OCI-LY1 (cell line): Measurements from ENCODE around the gene EHBP1L1.

Source experiments
- H2AFZ ChIP-seq: fragments of 200-600 bp; sonication (generic), shearing (Covaris generic); 2 replicates; pipeline ENCODE4 v1.6.0; 2014; ENCODE audit warnings: antibody characterized with exemption, mild to moderate bottlenecking, low read length
- H3F3A ChIP-seq: fragments of 200-600 bp; sonication (generic), shearing (Covaris generic); 2 replicates; pipeline ENCODE4 v1.6.0; 2014; ENCODE audit warnings: mild to moderate bottlenecking, antibody characterized with exemption, low read length, moderate library complexity; ENCODE audit not compliant: insufficient read depth
- H3K27ac ChIP-seq: fragments of 200-600 bp; sonication (generic); 2 replicates; pipeline ENCODE4 v1.5.1; 2014; ENCODE audit warnings: low read length, mixed run types, mild to moderate bottlenecking, low read depth; ENCODE audit not compliant: poor library complexity, severe bottlenecking
- H3K27me3 ChIP-seq: fragments of 200-600 bp; sonication (generic); 2 replicates; pipeline ENCODE4 v1.6.0; 2014; ENCODE audit warnings: antibody characterized with exemption, mild to moderate bottlenecking, low read length, moderate library complexity; ENCODE audit not compliant: insufficient read depth
- H3K36me3 ChIP-seq: fragments of 200-600 bp; sonication (generic); 2 replicates; pipeline ENCODE4 v1.6.1; 2014; ENCODE audit warnings: mild to moderate bottlenecking, antibody characterized with exemption, low read length, moderate library complexity, mixed read lengths; ENCODE audit not compliant: insufficient read depth
- H3K4me1 ChIP-seq: fragments of 200-600 bp; sonication (generic); 2 replicates; pipeline ENCODE4 v1.5.1; 2014; ENCODE audit warnings: mild to moderate bottlenecking, low read length, moderate library complexity; ENCODE audit not compliant: insufficient read depth, severe bottlenecking
- H3K4me2 ChIP-seq: fragments of 200-600 bp; sonication (generic), shearing (Covaris generic); 2 replicates; pipeline ENCODE4 v1.6.1; 2014; ENCODE audit warnings: low read length
- H3K4me3 ChIP-seq: fragments of 200-600 bp; sonication (generic); 2 replicates; pipeline ENCODE4 v1.5.1; 2014; ENCODE audit warnings: low read length, low read depth, mild to moderate bottlenecking, mixed read lengths; ENCODE audit not compliant: poor library complexity, severe bottlenecking
- H3K79me2 ChIP-seq: fragments of 200-600 bp; shearing (Covaris generic); 2 replicates; pipeline ENCODE4 v1.6.1; 2016; ENCODE audit warnings: mixed run types, low read length, mixed read lengths; ENCODE audit not compliant: insufficient read depth
- H3K9ac ChIP-seq: fragments of 200-600 bp; sonication (generic), shearing (Covaris generic); 2 replicates; pipeline ENCODE4 v1.6.1; 2014; ENCODE audit warnings: mild to moderate bottlenecking, low read length, mixed read lengths
- H3K9me2 ChIP-seq: fragments of 200-600 bp; sonication (generic), shearing (Covaris generic); 2 replicates; pipeline ENCODE4 v1.6.1; 2014; ENCODE audit warnings: low read depth, mild to moderate bottlenecking, low read length, mixed read lengths
- H3K9me3 ChIP-seq: fragments of 200-600 bp; shearing (Covaris generic); 2 replicates; pipeline ENCODE4 v1.6.1; 2014; ENCODE audit warnings: low read length, mixed read lengths
- H4K20me1 ChIP-seq: fragments of 200-600 bp; sonication (generic), shearing (Covaris generic); 2 replicates; pipeline ENCODE4 v1.6.0; 2016; ENCODE audit warnings: mild to moderate bottlenecking, low read length; ENCODE audit not compliant: insufficient read depth
- EZH2 ChIP-seq: fragments of 200-600 bp; sonication (generic), shearing (Covaris generic); IDR thresholded peaks from 2 replicates; pipeline ENCODE4 v1.8.0; 2017; ENCODE audit warnings: borderline replicate concordance, mixed run types, mild to moderate bottlenecking, antibody characterized with exemption, low read length, moderate library complexity, mixed read lengths
- TF ChIP-seq, protein P1 (sequence below): fragments of 200-600 bp; sonication (generic), shearing (Covaris generic); IDR thresholded peaks from 2 replicates; pipeline ENCODE4 v1.5.1; 2017; ENCODE audit warnings: mild to moderate bottlenecking, antibody characterized with exemption, low read length, moderate library complexity, mixed read lengths

EHBP1L1 gene

DNA sequence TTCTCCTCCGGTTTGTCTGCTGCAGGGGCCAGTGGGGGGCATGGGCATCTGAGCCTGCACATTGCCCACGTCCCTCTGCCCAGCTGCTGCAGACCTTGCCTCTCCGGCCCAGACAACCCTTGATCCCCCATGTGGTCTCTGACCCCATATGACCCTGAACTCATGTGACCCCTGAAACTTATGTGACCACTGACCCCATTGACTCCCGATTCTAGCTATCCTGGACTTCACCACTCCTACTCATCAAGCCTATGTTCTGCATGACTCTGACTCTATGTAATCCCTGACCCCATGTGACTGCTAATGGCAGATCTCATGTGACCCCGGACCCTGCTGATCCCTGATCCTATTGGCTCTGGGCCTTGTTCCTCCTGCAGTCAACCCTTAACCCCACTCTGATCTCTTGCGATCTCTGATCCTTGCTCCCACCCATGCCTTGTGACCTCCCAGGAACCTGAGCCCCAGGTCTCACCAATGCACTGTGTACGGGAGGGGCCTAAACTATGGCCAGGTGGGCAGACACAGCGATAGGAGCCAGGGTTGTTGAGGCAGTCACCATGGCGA, 23.4 kb upstream of the EHBP1L1 start:
- Histone ChIP-seq H3K4me3 (no peak overlapping the region), H4K20me1 (no peaks in the 10 kb centered on the region), H3K36me3 (no peaks in the 10 kb centered on the region), H3K9ac (no peak overlapping the region), H3K4me2 (no peak overlapping the region), H3F3A (no peaks in the 10 kb centered on the region), H3K4me1 (peaks cover 24% of the 10 kb centered on the region), H3K9me2 (no peaks in the 10 kb centered on the region), H3K27me3 (peaks cover 5% of the 10 kb centered on the region; the same call in 1 of the 2 replicates), H3K27ac (no peak overlapping the region), H3K79me2 (no peaks in the 10 kb centered on the region), H3K9me3 (no peaks in the 10 kb centered on the region), H2AFZ (no peak overlapping the region)
- TF ChIP-seq, protein P1, sequence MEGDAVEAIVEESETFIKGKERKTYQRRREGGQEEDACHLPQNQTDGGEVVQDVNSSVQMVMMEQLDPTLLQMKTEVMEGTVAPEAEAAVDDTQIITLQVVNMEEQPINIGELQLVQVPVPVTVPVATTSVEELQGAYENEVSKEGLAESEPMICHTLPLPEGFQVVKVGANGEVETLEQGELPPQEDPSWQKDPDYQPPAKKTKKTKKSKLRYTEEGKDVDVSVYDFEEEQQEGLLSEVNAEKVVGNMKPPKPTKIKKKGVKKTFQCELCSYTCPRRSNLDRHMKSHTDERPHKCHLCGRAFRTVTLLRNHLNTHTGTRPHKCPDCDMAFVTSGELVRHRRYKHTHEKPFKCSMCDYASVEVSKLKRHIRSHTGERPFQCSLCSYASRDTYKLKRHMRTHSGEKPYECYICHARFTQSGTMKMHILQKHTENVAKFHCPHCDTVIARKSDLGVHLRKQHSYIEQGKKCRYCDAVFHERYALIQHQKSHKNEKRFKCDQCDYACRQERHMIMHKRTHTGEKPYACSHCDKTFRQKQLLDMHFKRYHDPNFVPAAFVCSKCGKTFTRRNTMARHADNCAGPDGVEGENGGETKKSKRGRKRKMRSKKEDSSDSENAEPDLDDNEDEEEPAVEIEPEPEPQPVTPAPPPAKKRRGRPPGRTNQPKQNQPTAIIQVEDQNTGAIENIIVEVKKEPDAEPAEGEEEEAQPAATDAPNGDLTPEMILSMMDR = no peak
- TF ChIP-seq EZH2 = no peak

DNA sequence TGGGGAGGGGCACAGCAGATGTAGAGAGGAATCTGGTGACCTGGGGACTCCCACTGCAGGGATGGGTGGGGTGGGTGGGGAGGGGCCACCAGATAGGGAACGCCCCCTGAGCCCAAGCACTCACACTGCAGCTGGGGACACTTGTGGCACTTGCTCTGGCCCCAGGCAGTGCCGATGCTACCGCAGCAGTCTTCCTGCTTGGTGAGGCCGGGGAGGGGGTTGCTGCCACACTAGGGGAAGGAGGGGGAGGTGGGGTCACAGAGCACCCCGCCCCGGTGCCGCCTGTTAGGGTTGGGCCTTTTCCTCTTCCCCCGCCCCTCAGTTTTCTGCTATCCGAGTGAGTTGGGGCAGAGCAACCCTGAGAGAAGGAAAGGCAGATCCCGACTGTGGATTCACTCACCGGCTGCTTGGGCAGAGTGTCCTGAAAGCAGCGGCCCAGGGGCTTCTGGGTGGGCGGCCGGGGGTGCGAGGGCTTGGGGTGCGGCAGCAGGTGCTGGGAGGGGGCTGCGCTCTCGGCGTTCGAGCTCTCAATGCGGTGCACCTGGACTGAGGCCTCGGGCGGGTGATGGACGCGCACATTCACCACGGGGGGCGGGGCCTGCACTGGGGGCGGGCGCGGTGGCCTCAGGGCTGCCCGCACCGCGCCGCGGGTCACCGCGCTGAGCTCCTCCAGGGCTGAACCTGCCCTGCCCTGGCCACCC, 22.4 kb upstream of the EHBP1L1 start:
- H3K9ac ChIP-seq = no peak overlapping the region
- H4K20me1 ChIP-seq = no peaks in the 10 kb centered on the region
- H3K4me2 ChIP-seq = no peak overlapping the region
- peaks cover 5% of the 10 kb centered on the region; the same call in 1 of the 2 replicates for H3K27me3 ChIP-seq
- no peaks in the 10 kb centered on the region for H3K9me2 ChIP-seq
- no peak overlapping the region for H3K27ac ChIP-seq
- H3K4me1 ChIP-seq = peaks cover 25% of the 10 kb centered on the region
- no peak overlapping the region for H2AFZ ChIP-seq
- H3K4me3 ChIP-seq = no peak overlapping the region
- no peaks in the 10 kb centered on the region for H3K9me3 ChIP-seq
- TF ChIP-seq, protein P1 = no peak
- TF ChIP-seq EZH2 = no peak
- H3K36me3 ChIP-seq = no peaks in the 10 kb centered on the region
- no peaks in the 10 kb centered on the region for H3K79me2 ChIP-seq
- H3F3A ChIP-seq = no peaks in the 10 kb centered on the region

DNA sequence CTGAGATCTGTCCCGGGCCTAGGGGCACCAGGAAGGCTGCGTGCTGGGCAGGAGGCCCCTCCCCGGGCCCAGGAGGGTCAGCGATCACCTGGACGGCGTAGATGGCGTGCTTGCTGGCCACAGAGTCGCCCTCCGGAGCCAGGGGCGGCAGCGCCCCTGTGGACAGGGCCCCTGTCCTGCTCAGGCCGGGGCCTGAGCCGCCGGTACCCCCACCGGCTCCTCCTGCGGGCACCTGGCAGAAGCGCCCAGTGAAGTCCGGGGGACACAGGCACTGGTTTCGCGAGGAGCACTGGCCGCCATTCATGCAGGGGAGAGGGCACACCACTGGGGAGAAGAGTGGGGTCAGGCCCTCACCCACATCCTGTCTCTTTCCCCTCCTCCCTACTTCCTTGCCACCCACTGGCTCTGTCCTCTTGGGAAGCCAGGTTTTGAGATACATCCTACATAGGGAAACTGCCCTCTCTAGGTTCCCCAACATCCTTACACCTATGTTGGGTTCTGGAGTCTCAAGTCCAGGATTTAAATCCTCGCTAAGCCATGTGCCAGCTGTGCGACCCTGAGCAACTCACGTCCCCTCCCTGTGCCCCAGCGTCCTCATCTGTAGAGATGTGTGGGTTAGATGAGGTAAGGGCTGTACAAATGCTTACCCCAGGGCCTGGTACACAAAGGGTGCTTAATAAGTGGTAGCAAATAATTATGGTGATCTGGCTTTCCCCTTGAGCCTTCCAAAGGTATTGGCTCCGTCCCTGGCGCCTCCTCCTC, 21.6 kb upstream of the EHBP1L1 start:
- H4K20me1 ChIP-seq = no peaks in the 10 kb centered on the region
- peaks cover 11% of the 10 kb centered on the region; the same call in 1 of the 2 replicates for H3K27me3 ChIP-seq
- H3K9me2 ChIP-seq = no peaks in the 10 kb centered on the region
- H3K4me3 ChIP-seq = no peak overlapping the region
- H3K9me3 ChIP-seq = no peaks in the 10 kb centered on the region
- TF ChIP-seq, protein P1 = no peak
- no peak for TF ChIP-seq EZH2
- peaks cover 31% of the 10 kb centered on the region for H3K4me1 ChIP-seq
- H3F3A ChIP-seq = no peaks in the 10 kb centered on the region
- no peak overlapping the region for H3K4me2 ChIP-seq
- H3K79me2 ChIP-seq = no peaks in the 10 kb centered on the region
- no peak overlapping the region for H3K9ac ChIP-seq
- no peaks in the 10 kb centered on the region for H3K36me3 ChIP-seq
- no peak overlapping the region for H2AFZ ChIP-seq
- H3K27ac ChIP-seq = no peak overlapping the region
